Stimulated activated memory B cell treated with anti-CD40 and anti-IgM and Interleukin-4, amounts not matched to agents 10 μg/mL and 1 μg/mL and 100 μg/mL, for 72 hours (primary cell): ENCODE results near the gene SPATA16.
A peak's percentile ranks its signal among the peaks of the same experiment; 100 is the strongest.

Experiments used
- ATAC-seq: fragments of 150-1000 bp; cut with Tn5 transposase; 2 replicates; pipeline ENCODE4 v1.10.0; 2021
- H3K27ac Mint-ChIP-seq: one replicate; pipeline ENCODE4 v1.8.0; 2022; ENCODE audit warnings: mild to moderate bottlenecking, mixed read lengths
- H3K27me3 Mint-ChIP-seq: one replicate; pipeline ENCODE4 v1.8.0; 2022; ENCODE audit warnings: mixed read lengths
- H3K36me3 Mint-ChIP-seq: one replicate; pipeline ENCODE4 v1.8.0; 2022; ENCODE audit warnings: mixed read lengths
- H3K4me1 Mint-ChIP-seq: one replicate; pipeline ENCODE4 v1.8.0; 2022; ENCODE audit warnings: mixed read lengths
- H3K4me3 Mint-ChIP-seq: one replicate; pipeline ENCODE4 v1.8.0; 2022; ENCODE audit warnings: mild to moderate bottlenecking, moderate library complexity, mixed read lengths
- H3K9me3 Mint-ChIP-seq: one replicate; pipeline ENCODE4 v1.8.0; 2022; ENCODE audit warnings: mixed read lengths

The SPATA16 gene

DNA sequence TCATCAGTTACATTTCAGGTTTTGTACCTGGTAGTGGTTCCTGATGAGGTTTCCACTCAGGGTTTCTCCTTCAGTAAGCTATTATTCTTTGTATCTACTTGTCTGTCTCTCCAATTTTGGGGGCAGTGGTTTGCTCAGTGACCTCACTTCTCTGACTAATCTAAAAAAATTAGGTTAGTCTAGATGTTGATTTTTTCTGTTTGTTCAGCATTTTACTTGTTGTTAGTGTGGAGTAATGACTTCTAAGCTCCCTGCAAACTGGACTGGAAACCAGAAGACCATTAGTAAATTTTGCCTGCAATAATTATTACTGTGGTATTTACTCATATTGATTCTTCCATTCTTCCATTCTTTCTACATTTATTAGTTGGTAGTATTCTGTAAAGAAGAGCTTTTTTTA, 139.4 kb downstream of the SPATA16 start:
- Mint-ChIP-seq H3K9me3 (peaks cover 5% of the 10 kb centered on the region), H3K4me3 (no peak overlapping the region), H3K36me3 (no peaks in the 10 kb centered on the region)

DNA sequence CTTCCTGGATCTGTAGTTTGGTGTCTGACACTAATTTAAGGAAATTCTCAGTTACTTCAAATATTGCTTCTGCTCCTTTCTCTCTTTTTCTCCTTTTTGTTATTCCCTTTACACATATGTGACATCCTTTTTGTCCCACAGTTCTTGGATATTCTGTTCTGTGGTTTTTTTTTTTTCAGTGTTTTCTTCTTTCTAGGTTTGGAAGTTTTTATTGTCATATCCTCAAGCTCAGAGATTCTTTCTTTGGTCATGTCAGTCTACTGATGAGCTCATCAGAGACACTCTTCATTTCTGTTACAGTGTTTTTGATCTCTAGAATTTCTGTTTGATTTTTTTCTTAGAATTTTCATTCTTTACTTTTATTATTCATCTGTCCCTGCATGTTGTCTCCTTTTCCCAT, 140.5 kb downstream of the SPATA16 start:
- H3K27ac Mint-ChIP-seq, result no peak overlapping the region
- peaks cover 6% of the 10 kb centered on the region for H3K9me3 Mint-ChIP-seq
- ATAC-seq, result no peak
- no peaks in the 10 kb centered on the region for H3K4me1 Mint-ChIP-seq
- no peaks in the 10 kb centered on the region for H3K27me3 Mint-ChIP-seq
- no peak overlapping the region for H3K4me3 Mint-ChIP-seq
- H3K36me3 Mint-ChIP-seq, result no peaks in the 10 kb centered on the region

More for the DNA sequence above, 139.4 kb downstream of the SPATA16 start:
- Mint-ChIP-seq H3K27ac (no peak overlapping the region), H3K4me1 (no peaks in the 10 kb centered on the region), H3K27me3 (no peaks in the 10 kb centered on the region)
- ATAC-seq, result no peak

DNA sequence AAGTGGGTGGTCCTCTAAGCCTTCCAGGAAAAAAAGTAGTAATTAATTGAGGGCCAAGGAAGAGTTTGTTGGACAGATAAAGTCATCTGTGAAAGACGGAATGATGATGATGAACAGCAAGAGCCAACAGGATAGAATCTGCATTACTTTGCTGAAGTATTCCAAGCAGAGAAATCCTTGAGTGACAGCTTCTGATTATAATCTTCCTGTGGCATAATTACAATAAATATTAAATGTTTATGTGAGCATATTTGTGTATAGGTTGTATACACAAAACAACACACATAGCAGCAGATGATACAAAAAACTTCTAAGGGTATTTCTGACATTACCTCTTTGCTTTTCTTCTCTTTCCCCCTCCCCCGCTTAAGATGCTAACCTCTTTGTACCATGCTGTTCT, 147.6 kb downstream of the SPATA16 start:
- no peak overlapping the region for H3K4me3 Mint-ChIP-seq
- no peaks in the 10 kb centered on the region for H3K27me3 Mint-ChIP-seq
- H3K9me3 Mint-ChIP-seq, result peaks cover 6% of the 10 kb centered on the region
- no peak for ATAC-seq
- no peaks in the 10 kb centered on the region for H3K36me3 Mint-ChIP-seq
- H3K27ac Mint-ChIP-seq, result no peak overlapping the region
- no peaks in the 10 kb centered on the region for H3K4me1 Mint-ChIP-seq

DNA sequence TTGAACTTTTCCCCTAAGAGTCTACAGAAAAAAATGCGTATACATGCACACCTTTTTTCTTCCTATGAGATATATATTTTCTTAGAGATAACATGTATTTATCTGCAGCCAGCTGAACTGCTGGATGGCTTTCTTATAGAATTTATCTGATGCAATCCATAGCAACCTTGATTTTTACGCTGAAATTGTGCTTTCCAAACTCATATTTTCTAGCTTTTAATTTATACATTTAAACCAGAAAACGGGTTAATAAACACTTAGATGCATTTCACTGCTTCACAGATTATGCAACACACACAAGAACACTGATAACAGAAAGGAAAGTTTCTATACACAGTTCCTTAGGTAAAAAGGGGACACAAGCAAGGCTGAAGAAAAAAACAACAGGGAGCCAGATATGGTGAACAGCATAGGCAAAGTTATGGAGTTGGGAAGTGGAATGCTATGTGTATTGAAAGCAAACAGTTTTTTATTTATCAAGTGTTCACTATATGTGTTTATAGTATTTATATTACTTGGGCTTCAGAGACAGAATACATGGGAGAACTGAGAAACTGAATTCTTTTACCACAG, 149.5 kb downstream of the SPATA16 start:
- no peak for ATAC-seq
- no peak overlapping the region for H3K4me3 Mint-ChIP-seq
- H3K4me1 Mint-ChIP-seq, result no peaks in the 10 kb centered on the region
- H3K9me3 Mint-ChIP-seq, result peaks cover 4% of the 10 kb centered on the region
- H3K27ac Mint-ChIP-seq, result no peak overlapping the region
- H3K27me3 Mint-ChIP-seq, result no peaks in the 10 kb centered on the region
- H3K36me3 Mint-ChIP-seq, result no peaks in the 10 kb centered on the region

DNA sequence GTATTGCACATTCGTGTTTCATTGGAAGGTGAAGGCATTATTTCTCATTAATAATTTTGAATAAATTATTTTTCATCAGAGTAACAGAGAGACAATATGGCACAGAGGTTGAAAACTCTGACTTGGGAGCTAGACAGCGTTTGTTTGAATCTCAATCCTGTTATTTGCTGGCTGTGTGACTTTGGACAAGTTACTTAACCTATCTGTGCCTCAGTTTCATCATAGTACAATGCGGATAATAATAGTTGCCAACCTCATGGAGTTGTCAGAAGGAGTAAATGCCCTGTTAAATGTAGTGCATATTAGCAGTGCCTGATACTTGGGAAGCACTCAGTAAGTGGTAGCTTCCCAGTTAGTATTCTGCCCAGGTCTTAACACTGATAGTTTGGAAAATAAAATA, 151.7 kb downstream of the SPATA16 start:
- Mint-ChIP-seq H3K4me1 (no peaks in the 10 kb centered on the region), H3K36me3 (no peaks in the 10 kb centered on the region)

DNA sequence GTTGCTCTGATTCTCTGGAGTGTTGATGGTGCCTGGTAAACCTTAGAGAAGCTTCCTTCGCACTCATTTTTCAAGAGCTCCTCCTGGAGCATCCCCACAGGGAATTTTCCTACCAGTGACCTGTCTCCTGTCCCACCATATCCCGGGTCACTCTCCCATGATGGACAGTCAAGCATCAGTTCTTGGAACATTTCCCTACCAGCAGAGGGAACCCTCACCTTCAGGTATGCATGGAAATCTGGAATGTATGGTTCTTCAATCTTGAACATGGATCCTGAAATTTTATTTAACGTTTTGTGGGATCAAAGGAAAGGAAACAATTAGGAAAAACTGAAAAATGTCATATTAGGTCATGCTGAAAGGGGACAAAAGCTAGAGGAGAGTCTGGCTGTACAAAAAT, 153.8 kb downstream of the SPATA16 start:
- H3K4me3 Mint-ChIP-seq, result no peak overlapping the region

More for the DNA sequence above, 151.7 kb downstream of the SPATA16 start:
- no peak for ATAC-seq
- Mint-ChIP-seq H3K4me3 (no peak overlapping the region), H3K27me3 (no peaks in the 10 kb centered on the region), H3K9me3 (no peaks in the 10 kb centered on the region), H3K27ac (no peak overlapping the region)

DNA sequence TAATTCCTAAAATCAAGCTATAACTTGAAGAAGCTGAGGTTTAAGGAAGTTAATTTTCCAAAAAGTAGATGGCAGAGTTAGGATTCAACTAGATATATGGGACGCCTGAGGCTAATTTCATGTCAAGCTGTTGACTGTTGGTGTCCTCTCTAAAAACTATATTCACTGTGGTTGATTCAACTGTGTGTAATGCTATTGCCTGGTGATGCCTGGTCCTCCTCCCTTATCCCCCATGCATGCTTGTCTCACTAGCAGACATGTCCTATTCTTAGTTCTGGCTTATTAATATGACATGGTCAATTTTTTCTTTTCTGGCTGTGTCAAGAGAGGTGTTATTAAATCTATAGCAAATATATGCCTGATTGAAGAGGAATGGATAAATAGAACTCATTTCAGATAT, 156.1 kb downstream of the SPATA16 start:
- H3K9me3 Mint-ChIP-seq, result peaks cover 4% of the 10 kb centered on the region
- no peak overlapping the region for H3K27ac Mint-ChIP-seq
- no peaks in the 10 kb centered on the region for H3K27me3 Mint-ChIP-seq
- ATAC-seq, result no peak
- no peaks in the 10 kb centered on the region for H3K36me3 Mint-ChIP-seq
- no peak overlapping the region for H3K4me3 Mint-ChIP-seq
- no peaks in the 10 kb centered on the region for H3K4me1 Mint-ChIP-seq

More for the DNA sequence above, 153.8 kb downstream of the SPATA16 start:
- no peaks in the 10 kb centered on the region for H3K4me1 Mint-ChIP-seq
- H3K36me3 Mint-ChIP-seq, result no peaks in the 10 kb centered on the region
- no peaks in the 10 kb centered on the region for H3K9me3 Mint-ChIP-seq
- H3K27ac Mint-ChIP-seq, result no peak overlapping the region
- ATAC-seq, result no peak
- no peaks in the 10 kb centered on the region for H3K27me3 Mint-ChIP-seq

DNA sequence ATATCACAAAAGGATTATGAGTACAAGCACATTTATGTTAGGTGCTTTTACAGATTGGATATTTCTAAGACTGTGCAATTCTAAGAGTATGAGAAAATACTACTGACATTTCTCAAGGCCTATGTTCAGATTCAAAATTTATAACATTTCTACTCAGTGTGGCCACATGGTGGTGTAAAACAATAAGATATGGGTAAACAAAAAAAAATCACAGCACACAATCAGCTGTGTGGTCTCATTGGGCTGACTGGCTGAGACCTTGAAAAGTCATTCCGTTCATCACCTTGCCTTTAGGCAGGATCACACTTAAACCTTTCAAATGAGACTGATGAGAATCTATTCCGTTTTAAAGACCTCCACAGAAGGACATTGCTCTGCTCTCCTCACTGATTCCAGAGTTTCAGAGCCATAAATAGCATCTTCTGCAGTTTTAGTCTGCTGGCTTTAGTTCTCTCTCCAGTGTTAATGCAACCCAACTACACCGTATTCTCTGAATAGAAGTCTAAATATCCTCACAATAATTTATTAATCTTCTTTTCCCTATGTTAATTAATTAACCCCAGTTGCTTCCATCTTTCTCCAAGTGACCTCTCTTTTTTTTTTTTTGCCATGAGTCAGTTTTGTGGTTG, 158.2 kb downstream of the SPATA16 start:
- H3K4me1 Mint-ChIP-seq, result no peaks in the 10 kb centered on the region
- no peak overlapping the region for H3K4me3 Mint-ChIP-seq
- no peaks in the 10 kb centered on the region for H3K36me3 Mint-ChIP-seq
- H3K27me3 Mint-ChIP-seq, result no peaks in the 10 kb centered on the region
- peaks cover 4% of the 10 kb centered on the region for H3K9me3 Mint-ChIP-seq
- H3K27ac Mint-ChIP-seq, result no peak overlapping the region
- no peak for ATAC-seq

DNA sequence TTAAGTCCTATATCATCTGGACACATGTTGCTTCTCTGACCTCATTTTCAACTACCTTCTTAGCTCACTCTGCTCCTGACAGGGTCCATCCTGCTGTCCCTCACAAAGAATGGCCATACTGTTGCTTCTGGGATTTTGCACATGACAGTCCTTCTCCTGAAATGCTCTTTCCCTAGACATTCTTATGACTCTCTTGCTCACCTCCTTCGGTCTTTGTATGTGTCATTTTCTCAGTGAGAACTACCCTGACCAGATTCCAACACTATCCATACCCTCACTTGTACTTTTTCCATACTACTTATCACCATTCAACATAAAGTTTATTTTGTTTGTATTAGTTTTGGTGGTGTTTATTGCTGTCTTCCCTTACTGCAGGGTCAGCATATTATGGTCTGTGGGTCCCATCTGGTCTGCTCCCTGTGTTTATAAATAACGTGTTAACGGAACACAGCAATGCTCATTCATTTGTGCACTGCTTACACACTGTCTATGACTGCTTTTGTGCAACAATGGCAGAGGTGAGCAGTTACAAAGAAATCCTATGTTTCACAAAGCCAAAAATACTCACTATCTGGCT, 159.5 kb downstream of the SPATA16 start:
- Mint-ChIP-seq H3K9me3 (peaks cover 8% of the 10 kb centered on the region), H3K4me1 (no peaks in the 10 kb centered on the region), H3K36me3 (no peaks in the 10 kb centered on the region), H3K27me3 (no peaks in the 10 kb centered on the region), H3K4me3 (no peak overlapping the region), H3K27ac (no peak overlapping the region)
- ATAC-seq, result peak; percentile 24

DNA sequence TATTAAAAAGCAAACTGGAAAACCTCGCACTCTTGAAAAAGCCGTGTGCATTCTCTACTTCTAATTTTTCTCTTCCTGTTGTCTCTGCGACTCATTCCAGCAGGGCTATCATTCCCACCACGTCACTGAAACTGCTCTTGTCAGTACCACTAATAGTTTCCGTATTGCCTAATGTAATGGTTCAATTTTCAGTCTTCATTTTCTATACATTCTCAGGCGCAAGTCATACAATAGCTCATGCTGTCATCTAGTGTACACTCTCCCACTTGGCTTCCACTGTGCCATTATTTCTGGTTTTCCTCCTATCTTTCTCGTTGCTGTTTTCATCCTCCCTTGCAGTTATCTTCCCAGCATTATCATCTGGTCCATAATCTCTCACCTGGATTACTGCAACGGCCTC, 160.2 kb downstream of the SPATA16 start:
- Mint-ChIP-seq H3K4me1 (no peaks in the 10 kb centered on the region), H3K36me3 (no peaks in the 10 kb centered on the region), H3K27ac (no peak overlapping the region), H3K9me3 (peaks cover 8% of the 10 kb centered on the region), H3K27me3 (no peaks in the 10 kb centered on the region), H3K4me3 (no peak overlapping the region)
- no peak for ATAC-seq

DNA sequence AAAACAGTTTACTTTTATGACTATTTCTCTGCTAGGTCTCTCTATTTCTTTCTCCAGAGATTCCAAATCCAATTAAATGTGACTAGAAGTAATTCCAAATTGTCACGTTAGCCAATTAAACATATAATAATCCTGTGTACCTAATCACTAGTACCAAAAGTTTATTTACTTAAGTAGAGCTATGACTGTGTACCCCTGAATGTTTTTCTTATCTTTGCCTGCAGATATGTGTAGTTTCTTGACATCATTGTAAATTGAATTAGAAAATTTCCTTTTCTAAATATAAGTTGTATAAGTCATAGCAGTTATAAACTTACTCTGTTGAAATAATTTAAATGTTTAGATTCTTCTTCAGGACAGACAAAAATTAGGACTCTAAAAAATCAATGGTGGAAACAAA, 163.3 kb downstream of the SPATA16 start:
- H3K27me3 Mint-ChIP-seq, result no peaks in the 10 kb centered on the region
- H3K36me3 Mint-ChIP-seq, result no peaks in the 10 kb centered on the region
- no peak for ATAC-seq

DNA sequence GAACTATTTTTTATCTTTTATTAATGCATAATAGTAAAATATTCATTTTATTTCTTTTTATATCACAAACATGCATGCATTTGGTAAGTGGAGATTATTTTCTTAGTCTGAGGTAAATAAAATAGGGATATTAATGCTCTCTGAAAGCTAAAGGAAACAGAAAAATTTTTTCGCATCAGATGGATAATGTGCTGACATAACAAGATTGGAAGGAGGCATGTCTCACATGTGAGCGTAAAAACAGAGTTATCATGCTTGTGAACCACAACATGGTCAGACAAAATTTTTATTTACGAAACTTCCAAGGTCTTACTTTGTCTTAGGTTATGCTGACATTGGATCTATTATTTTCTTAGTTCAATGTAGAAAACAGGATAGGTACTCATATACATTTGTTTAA, 166.1 kb downstream of the SPATA16 start:
- Mint-ChIP-seq H3K9me3 (peaks cover 6% of the 10 kb centered on the region), H3K4me3 (no peak overlapping the region), H3K36me3 (no peaks in the 10 kb centered on the region), H3K4me1 (no peaks in the 10 kb centered on the region), H3K27me3 (no peaks in the 10 kb centered on the region), H3K27ac (no peak overlapping the region)
- ATAC-seq, result no peak

More for the DNA sequence above, 163.3 kb downstream of the SPATA16 start:
- Mint-ChIP-seq H3K4me1 (no peaks in the 10 kb centered on the region), H3K9me3 (peaks cover 11% of the 10 kb centered on the region), H3K27ac (no peak overlapping the region), H3K4me3 (no peak overlapping the region)

DNA sequence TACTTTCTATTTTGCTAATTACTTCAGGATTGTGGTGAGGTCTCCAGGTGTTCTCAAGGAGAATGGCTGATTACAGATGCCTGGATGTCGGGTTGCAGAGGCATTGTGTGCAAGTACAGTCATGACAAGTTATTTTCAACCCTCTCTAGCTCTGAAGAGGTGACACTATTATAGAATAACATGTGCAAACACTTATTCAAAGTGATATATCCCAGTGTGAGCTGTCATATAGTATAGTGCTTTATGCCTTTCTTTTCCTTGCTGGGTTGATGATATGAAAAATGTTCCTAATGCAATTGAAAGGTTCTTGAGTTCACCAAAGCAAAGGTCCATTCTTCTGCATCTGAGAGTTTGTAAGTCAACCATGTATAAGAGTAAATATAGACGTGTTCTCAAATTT, 167.2 kb downstream of the SPATA16 start:
- H3K9me3 Mint-ChIP-seq, result peaks cover 6% of the 10 kb centered on the region
- H3K36me3 Mint-ChIP-seq, result no peaks in the 10 kb centered on the region
- no peaks in the 10 kb centered on the region for H3K27me3 Mint-ChIP-seq
- H3K27ac Mint-ChIP-seq, result no peak overlapping the region
- ATAC-seq, result no peak
- H3K4me3 Mint-ChIP-seq, result no peak overlapping the region
- no peaks in the 10 kb centered on the region for H3K4me1 Mint-ChIP-seq

DNA sequence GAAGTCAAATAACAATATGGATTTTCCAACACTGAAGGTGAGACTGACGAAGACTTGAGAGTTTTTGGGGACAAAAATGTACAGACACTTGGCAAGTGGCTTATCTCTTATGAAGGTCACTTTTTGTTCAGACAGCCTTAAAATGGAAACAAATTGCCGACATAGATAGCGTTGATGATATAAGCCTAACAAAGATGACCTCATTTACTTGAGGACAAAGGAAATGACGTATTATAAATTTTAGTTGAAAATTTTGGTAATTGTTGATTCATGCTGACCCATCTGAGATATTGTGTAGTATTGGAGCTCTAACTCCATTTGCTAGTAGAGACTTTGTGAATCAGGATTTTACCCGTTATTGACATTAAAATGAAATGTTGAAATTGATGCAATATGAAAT, 168.3 kb downstream of the SPATA16 start:
- Mint-ChIP-seq H3K4me3 (no peak overlapping the region), H3K9me3 (peaks cover 6% of the 10 kb centered on the region), H3K27me3 (no peaks in the 10 kb centered on the region), H3K4me1 (no peaks in the 10 kb centered on the region), H3K36me3 (no peaks in the 10 kb centered on the region), H3K27ac (no peak overlapping the region)
- ATAC-seq, result no peak

DNA sequence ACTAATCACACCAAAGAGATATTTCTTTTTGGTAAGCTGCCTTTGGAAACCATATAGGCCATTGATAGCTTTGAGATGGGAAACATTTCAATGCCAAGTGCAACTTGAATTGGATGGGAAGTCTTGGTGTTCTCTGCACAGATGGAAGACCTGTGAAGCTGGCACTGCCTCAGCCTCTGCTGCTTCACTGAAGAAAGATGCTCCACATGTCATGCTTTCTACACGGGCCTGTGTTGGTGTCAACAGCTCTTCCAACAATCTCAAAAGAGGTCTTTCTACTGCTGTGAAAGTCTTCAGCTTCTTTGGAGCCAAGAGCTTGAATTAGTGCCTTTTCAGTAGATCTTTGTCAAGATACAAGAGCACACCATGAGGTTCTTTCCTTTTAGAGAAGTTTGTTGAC, 169.0 kb downstream of the SPATA16 start:
- ATAC-seq, result no peak
- H3K4me3 Mint-ChIP-seq, result no peak overlapping the region

DNA sequence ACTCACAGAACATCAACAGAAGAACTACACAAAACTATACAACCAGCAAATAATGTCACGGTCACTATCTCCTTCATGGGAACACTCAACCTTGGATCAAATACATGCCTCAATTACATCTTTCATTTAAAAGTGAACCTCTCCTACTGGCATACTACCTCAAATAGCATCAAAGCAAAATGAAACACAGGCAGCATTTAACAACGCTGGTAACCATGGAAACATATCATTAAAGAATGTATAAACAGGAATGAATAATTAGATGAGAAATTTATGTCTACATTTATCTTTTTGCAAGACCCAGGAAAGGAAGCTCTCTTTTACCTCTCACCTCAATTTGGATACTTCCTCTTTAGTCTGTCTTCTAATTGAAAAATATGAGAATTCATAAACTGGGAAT, 172.4 kb downstream of the SPATA16 start:
- ATAC-seq, result no peak
- Mint-ChIP-seq H3K36me3 (no peaks in the 10 kb centered on the region), H3K9me3 (no peaks in the 10 kb centered on the region), H3K27me3 (no peaks in the 10 kb centered on the region), H3K4me3 (no peak overlapping the region), H3K27ac (no peak overlapping the region), H3K4me1 (no peaks in the 10 kb centered on the region)

More for the DNA sequence above, 169.0 kb downstream of the SPATA16 start:
- Mint-ChIP-seq H3K4me1 (no peaks in the 10 kb centered on the region), H3K27me3 (no peaks in the 10 kb centered on the region), H3K36me3 (no peaks in the 10 kb centered on the region), H3K9me3 (peaks cover 6% of the 10 kb centered on the region), H3K27ac (no peak overlapping the region)
